Activated naive CD4-positive, alpha-beta T cell treated with anti-CD3 and anti-CD28 coated beads, Interleukin-2, amount 50 U/mL, for 16 hours (primary cell): ENCODE data around the gene CLIP2.
A peak's percentile ranks its signal among the peaks of the same experiment; 100 is the strongest.
"Not testable (repeated sequence)": the region's sequence is repeated elsewhere in the genome, so short reads cannot be mapped to it uniquely, and the experiment has no call there.

Experiments
- DNase-seq: peaks from one replicate; pipeline ENCODE4 v3.0.0-alpha.2; 2020

Gene CLIP2

DNA sequence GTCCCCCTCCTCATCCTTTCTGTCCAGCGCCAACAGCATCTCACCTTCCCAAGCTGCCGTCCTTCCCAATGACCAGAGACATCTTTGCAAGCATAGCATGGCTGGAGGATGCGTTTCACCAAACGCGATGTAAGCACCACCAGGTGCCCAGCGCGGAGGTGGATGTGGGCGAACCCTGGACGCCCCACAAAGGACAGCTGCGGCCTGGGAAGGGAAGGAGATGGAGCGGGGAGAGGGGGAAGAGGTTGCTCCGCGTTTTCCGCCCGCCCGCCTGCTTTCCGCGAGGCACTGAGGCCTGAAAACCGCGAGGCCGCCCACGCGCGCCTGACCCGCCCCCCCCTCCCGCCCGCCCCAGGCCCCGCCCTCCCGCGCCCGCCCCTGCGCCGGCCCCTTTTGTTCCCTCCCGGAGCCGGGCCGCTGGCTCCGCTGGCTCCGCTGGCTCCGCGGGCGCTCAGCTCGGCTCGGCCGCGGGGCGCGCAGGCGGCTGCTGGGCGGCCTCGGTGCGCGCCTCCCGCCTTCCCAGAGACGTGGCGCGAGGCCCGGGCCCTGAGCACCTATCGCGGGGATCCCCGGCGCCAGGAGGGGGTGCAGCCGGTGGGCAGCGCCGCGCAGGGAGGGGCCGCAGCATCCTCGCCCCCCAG is at the start of gene CLIP2:
CLIP2 (plus strand) TSS at position 390 of the 641 bp plus-strand sequence. CDS start 28,140 bp downstream, outside the sequence.
- DNase-seq, result peak; percentile 78

DNA sequence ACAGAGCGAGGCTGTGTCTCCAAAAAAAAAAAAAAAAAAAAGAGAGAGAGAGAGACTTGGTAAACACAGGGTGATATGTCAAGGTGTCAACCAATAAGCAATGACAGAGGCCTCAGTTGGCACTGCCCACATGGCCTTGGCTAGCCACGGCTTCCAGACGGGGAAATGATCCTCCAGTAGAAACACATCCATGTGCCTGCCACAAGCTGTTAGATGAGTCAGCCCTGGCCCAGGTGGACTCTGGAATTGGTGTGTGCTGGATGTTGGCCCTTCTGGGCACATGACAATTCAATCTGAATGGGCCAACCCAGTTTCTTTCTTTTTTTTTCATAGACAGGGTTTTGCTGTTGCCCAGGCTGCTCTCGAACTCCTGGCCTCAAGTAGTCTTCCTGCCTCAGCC is 48.7 kb upstream of the CLIP2 start:
- no peak for DNase-seq

GRCh38 chr7:74242122-74242443 is 47.1 kb upstream of the CLIP2 start:
- DNase-seq, result no peak

DNA sequence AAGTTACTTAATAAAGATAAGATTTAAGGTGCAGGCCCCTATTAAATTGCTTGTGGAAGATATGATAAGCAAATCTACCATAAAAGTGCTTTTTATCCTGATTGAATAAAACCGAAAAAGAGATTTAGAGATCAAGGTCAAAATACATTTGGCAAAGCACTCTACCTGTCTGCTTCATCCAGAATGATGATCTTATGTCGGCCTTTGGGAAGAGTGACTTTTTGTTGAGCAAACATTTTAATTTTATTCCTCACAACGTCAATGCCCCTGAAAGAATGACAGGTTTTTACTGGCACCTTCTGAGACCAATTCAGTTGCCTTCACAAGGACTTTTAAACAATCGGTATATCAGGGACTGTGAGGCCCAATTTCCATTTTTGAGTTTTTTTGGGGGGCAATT is 42.7 kb upstream of the CLIP2 start:
- no peak for DNase-seq

GRCh38 chr7:74248156-74248555 is 41.1 kb upstream of the CLIP2 start:
- no peak for DNase-seq

DNA sequence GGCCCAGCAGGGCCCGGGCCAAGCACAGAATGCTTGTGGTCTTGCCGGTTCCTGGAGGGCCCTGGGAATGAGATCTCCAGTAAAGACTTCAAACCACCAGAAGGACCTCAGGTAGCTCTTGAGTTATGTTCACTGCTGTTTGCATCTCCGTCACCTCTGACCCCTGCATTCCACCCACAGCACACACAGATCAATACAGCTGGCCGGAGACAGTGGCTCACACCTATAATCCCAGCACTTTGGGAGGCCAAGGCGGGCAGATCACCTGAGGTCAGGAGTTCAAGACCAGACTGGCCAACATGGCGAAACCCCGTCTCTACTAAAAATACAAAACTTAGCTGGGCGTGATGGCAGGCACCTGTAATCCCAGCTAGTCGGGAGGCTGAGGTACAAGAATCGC is 40.1 kb upstream of the CLIP2 start:
- not testable (repeated sequence) for DNase-seq

DNA sequence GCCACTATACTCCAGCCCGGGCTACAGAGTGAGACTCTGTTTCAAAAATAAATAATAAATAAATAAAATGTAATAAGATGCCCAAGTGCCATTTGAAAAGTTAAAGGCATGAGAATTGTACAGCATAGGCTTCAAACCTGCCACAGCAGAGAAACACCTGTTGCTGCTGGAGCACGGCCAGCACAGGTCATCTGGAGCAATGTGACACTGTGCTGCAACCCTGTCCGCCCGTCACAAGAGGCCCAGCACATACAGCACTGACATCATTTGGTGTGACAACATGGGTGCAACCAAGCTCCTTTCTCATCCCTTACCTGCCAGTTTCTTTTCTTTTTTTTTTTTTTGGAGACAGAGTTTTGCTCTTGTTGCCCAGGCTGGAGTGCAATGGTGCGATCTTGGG is 36.3 kb upstream of the CLIP2 start:
- no peak for DNase-seq

DNA sequence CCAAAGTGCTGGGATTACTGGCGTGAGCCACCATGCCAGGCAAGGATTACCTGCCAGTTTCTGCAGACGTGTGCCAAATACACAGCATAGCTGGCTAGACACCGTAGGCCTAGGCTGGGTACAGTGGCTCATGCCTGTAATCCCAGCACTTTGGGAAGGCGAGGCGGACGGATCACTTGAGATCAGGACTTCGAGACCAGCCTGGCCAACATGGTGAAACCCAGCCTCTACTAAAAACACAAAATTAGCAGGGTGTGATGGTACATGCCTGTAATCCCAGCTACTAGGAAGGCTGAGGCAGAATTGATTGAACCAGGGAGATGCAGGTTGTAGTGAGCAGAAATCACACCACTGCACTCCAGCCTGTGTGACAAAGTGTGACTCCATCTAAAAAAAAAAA is 35.9 kb upstream of the CLIP2 start:
- no peak for DNase-seq

DNA sequence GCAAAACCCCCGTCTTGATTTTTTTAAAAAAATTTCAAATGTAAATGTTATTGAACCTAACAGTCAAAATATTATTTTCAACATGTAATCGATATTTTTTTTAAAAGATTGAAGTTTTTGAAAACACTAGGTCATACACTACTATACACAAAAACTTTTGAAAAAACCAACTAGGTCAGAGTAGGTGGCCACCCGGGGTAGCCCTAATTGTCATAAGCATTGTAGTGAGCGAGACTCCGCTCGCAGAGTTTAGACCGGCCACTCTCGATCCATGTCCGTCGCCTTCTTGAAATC is 35.4 kb upstream of the CLIP2 start:
- DNase-seq, result no peak

- peak; percentile 94 for DNase-seq
Observed at GRCh38 chr7:74254129-74254857, 34.9 kb upstream of the CLIP2 start, which contains the start of gene RFC2. RFC2 (minus strand) TSS chr7:74254399; CDS start chr7:74254383, 16 bp downstream.

- no peak for DNase-seq
Observed at GRCh38 chr7:74254858-74255379, 34.3 kb upstream of the CLIP2 start.

DNA sequence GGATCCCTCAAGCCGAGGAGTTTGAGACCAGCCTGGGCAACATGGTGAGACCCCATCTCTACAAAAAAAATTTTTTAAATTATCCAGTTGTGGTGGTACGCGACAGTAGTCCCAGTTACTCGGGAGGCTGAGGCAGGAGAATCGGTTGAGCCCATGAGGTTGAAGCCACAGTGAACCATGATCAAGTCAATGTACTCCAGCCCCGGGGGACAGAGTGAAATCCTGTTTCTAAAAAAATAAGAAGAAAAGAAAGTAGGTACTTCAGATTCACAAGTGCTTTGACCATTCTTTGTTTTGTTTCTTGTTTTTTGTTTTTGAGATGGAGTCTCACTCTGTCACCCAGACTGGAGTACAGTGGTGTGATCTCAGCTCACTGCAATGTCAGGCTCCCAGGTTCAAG is 33.7 kb upstream of the CLIP2 start:
- DNase-seq, result not testable (repeated sequence)

GRCh38 chr7:74256491-74257408 is 32.5 kb upstream of the CLIP2 start:
- no peak for DNase-seq

DNA sequence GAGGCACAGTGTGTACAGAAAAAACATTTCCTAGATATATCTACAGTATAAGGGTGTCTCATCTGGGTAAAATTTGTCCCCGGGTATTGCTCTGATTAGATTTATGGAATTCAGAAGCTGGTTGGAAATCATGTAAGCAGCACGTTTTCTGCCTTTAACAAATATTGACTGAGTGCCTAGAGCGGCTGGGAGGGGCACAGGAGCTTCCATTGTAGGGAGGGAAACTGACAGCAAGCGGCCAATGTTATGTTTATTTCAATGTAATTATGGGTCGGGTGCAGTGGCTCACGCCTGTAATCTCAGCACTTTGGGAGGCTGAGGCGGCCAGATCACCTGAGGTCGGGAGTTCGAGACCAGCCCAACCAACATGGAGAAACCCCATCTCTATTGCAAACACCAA is 30.6 kb upstream of the CLIP2 start:
- DNase-seq, result no peak

GRCh38 chr7:74262639-74263398 is 26.4 kb upstream of the CLIP2 start:
- no peak for DNase-seq

GRCh38 chr7:74263399-74264120 is 25.6 kb upstream of the CLIP2 start:
- no peak for DNase-seq

DNA sequence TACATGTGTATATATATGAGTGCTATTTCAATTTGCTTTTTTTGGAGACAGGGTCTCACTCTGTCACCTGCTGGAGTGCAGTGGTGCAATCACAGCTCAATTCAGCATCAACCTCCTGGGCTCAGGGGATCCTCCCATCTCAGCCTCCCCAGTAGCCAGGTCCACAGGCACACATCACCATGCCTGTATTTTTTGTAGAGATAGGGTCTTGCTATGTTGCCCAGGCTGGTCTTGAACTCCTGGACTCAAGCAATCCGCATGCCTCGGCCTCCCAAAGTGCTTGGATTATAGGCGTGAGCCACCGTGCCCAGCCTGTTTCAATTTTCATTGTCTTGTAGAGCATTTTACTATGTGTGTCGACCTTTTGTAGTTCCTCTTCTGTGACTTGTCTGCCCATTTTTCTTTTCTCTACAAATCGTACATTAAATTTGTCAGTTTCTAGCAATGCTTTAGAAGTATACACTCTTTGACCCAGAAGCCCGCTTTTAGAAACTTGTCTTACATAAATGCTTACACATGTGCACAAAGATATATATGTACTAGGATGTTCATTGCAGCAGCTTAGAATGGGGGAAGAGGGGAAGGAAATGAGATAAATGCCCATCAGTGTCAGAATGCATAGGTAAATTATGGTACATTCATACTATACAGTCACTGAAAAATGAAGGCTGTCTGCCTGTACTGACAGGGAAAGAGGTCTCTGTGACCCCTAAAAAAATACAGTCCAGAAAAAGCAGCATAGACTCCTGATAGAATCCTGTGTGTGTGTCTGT is 22.8 kb upstream of the CLIP2 start:
- no peak for DNase-seq

GRCh38 chr7:74267756-74268565 is 21.2 kb upstream of the CLIP2 start:
- DNase-seq, result no peak

- DNase-seq, result peak; percentile 70
Observed at GRCh38 chr7:74269757-74270277, 19.4 kb upstream of the CLIP2 start.

GRCh38 chr7:74271742-74272141 is 17.5 kb upstream of the CLIP2 start:
- no peak for DNase-seq
